OCI-LY1 (cell line): ENCODE results near the gene COPS9.

Experiments used
- CTCF ChIP-seq: fragments of 200-600 bp; sonication (generic), shearing (Covaris generic); IDR thresholded peaks from 2 replicates; pipeline ENCODE4 v1.5.1; 2017; ENCODE audit warnings: mild to moderate bottlenecking, antibody characterized with exemption, low read length, moderate library complexity, mixed read lengths
- EZH2 ChIP-seq: fragments of 200-600 bp; sonication (generic), shearing (Covaris generic); IDR thresholded peaks from 2 replicates; pipeline ENCODE4 v1.8.0; 2017; ENCODE audit warnings: borderline replicate concordance, mixed run types, mild to moderate bottlenecking, antibody characterized with exemption, low read length, moderate library complexity, mixed read lengths

- TF ChIP-seq CTCF (no peak; the same call in 1 of the 2 replicates), EZH2 (no peak)
These were observed 677 bp upstream of the COPS9 start for GRCh38 chr2:240136671-240137292.
